GM12878 (cell line): ENCODE results near the gene F12. TPM values are rescaled to one million over a fixed set of nuclear protein-coding genes. Genes with fewer than 3 reads are reported as not detected.

ENCODE experiments used
- ATF3 ChIP-seq: IDR thresholded peaks from 2 replicates; pipeline ENCODE4 v1.6.1; 2011; ENCODE audit warnings: low read depth, mild to moderate bottlenecking, low read length, moderate library complexity, borderline replicate concordance; ENCODE audit errors: extremely low read depth
- BACH1 ChIP-seq: fragments of 450-650 bp; IDR thresholded peaks from 2 replicates; pipeline ENCODE4 v1.6.1; 2017; ENCODE audit warnings: mild to moderate bottlenecking, borderline replicate concordance
- BCL11A ChIP-seq: IDR thresholded peaks from 2 replicates; pipeline ENCODE4 v1.6.1; 2011; ENCODE audit warnings: low read depth, low read length
- BMI1 ChIP-seq: fragments of 450-650 bp; IDR thresholded peaks from 2 replicates; pipeline ENCODE4 v1.6.1; 2016; ENCODE audit warnings: mild to moderate bottlenecking, moderate library complexity, borderline replicate concordance
- CEBPB ChIP-seq, 2 experiments: fragments of 150-350 bp in 1 of 2; IDR thresholded peaks; 2 replicates each; pipeline ENCODE4 v1.6.1; 2012 to 2014; ENCODE audit warnings: low read depth in 2 of 2, low read length in 2 of 2, borderline replicate concordance in 1 of 2, inconsistent platforms in 1 of 2
- CREB1 ChIP-seq: IDR thresholded peaks from 2 replicates; pipeline ENCODE4 v1.6.1; 2012; ENCODE audit warnings: low read depth, mild to moderate bottlenecking, inconsistent platforms
- E4F1 ChIP-seq: fragments of 450-650 bp; IDR thresholded peaks from 2 replicates; pipeline ENCODE4 v1.6.1; 2018; ENCODE audit warnings: borderline replicate concordance, mild to moderate bottlenecking; ENCODE audit not compliant: partially characterized antibody
- EGR1 ChIP-seq, 2 experiments: IDR thresholded peaks; 1 replicate in 1 of 2; 2 replicates in 1 of 2; pipeline ENCODE4 v1.6.1; 2011 to 2012; ENCODE audit warnings: low read depth in 2 of 2, low read length in 2 of 2, borderline replicate concordance in 1 of 2, mild to moderate bottlenecking in 1 of 2, moderate library complexity in 1 of 2
- ELK1 ChIP-seq: IDR thresholded peaks from 2 replicates; pipeline ENCODE4 v1.6.1; 2012; ENCODE audit warnings: low read depth, low read length, improper control_type of control experiment
- FOXK2 ChIP-seq: fragments of 450-650 bp; IDR thresholded peaks from 2 replicates; pipeline ENCODE4 v1.6.1; 2017; ENCODE audit warnings: mild to moderate bottlenecking, moderate library complexity
- FOXM1 ChIP-seq: IDR thresholded peaks from 2 replicates; pipeline ENCODE4 v1.6.1; 2012; ENCODE audit warnings: low read depth, mild to moderate bottlenecking, inconsistent platforms, low read length, moderate library complexity
- IRF4 ChIP-seq: IDR thresholded peaks from 2 replicates; pipeline ENCODE4 v1.6.1; 2011; ENCODE audit warnings: low read depth, low read length
- JUNB ChIP-seq: IDR thresholded peaks from 2 replicates; pipeline ENCODE4 v1.6.1; 2016; ENCODE audit warnings: antibody characterized with exemption, mild to moderate bottlenecking
- MYC ChIP-seq: IDR thresholded peaks from 2 replicates; pipeline ENCODE4 v1.6.1; 2011; ENCODE audit warnings: mild to moderate bottlenecking, low read length, moderate library complexity, inconsistent platforms; ENCODE audit not compliant: insufficient read depth, insufficient replicate concordance, insufficient read length, severe bottlenecking
- NKRF ChIP-seq: fragments of 450-650 bp; conservative IDR thresholded peaks from 2 replicates; pipeline ENCODE4 v1.6.1; 2017; ENCODE audit warnings: mild to moderate bottlenecking, moderate library complexity
- NR2F1 ChIP-seq: fragments of 450-650 bp; conservative IDR thresholded peaks from 2 replicates; pipeline ENCODE4 v1.6.1; 2017; ENCODE audit warnings: mild to moderate bottlenecking
- NRF1 ChIP-seq: conservative IDR thresholded peaks from 2 replicates; pipeline ENCODE4 v1.6.1; 2011; ENCODE audit warnings: mild to moderate bottlenecking, low read depth, low read length, improper control_type of control experiment
- POU2F2 ChIP-seq: IDR thresholded peaks from 3 replicates; pipeline ENCODE4 v1.6.1; 2011; ENCODE audit warnings: low read depth, mild to moderate bottlenecking, low read length, borderline replicate concordance
- RBBP5 ChIP-seq: fragments of 200-600 bp; sonication (generic); conservative IDR thresholded peaks from 2 replicates; pipeline ENCODE4 v1.6.1; 2016
- SIN3A ChIP-seq: IDR thresholded peaks from 2 replicates; pipeline ENCODE4 v1.6.1; 2012; ENCODE audit warnings: low read depth, low read length, improper control_type of control experiment
- STAT1 ChIP-seq: fragments of 450-650 bp; conservative IDR thresholded peaks from 2 replicates; pipeline ENCODE4 v1.6.1; 2014; ENCODE audit warnings: antibody characterized with exemption, mild to moderate bottlenecking
- USF2 ChIP-seq: IDR thresholded peaks from 2 replicates; pipeline ENCODE4 v1.6.1; 2011; ENCODE audit warnings: low read depth, low read length, improper control_type of control experiment, borderline replicate concordance
- ZNF622 ChIP-seq: fragments of 450-650 bp; IDR thresholded peaks from 2 replicates; pipeline ENCODE4 v1.6.1; 2017; ENCODE audit warnings: mild to moderate bottlenecking, inconsistent platforms
- polyA plus RNA-seq, 11 experiments: library from polyadenylated mRNA; depleted of rRNA in 4 of 11; unstranded in 6 of 11; stranded (reverse) in 5 of 11; fragments of >200 nt; fragmentation: Nextera tagmentation in 4 of 11; fragmentation: Illumina TruSeq in 1 of 11; extraction: Ambion mirVana in 4 of 11; extraction: Trizol in 1 of 11; gene quantifications; 1 replicate in 1 of 11; 2 replicates in 10 of 11; pipeline versions ENCODE4 v1.2.1 to v1.2.3, GENCODE V29; 2011 to 2016; ENCODE audit warnings: inconsistent platforms in 2 of 11, missing spikeins in 2 of 11, low read depth in 1 of 11
- total RNA-seq, 4 experiments: library from RNA; depleted of rRNA in 3 of 4; stranded (reverse); fragments of >200 nt in 3 of 4; fragmentation: Illumina TruSeq in 1 of 4; extraction: Trizol in 1 of 4; gene quantifications; 2 replicates each; pipeline versions ENCODE4 v1.2.1 to v1.2.3, GENCODE V29; 2013 to 2021

The F12 gene
- total and polyA plus RNA-seq, 10 of the 15 experiments (the other 5 are each of a cell fraction or from before 2014, with no cell fraction given) = 0.25 to 11.3 (median 5.5) TPM

GRCh38 chr5:177378884-177379883 lies 30.2 kb downstream of the F12 start (continued):
- TF ChIP-seq CREB1 (peak; percentile 59; the same call in 1 of the 2 replicates), STAT1 (no peak), RBBP5 (no peak), USF2 (no peak), ATF3 (no peak), BACH1 (no peak), CEBPB (IDR thresholded peaks at IDR 0.05; ENCODE audit: borderline replicate concordance in 1 of 2, low read depth in 2 of 2, low read length in 2 of 2) (no peak), NRF1 (no peak), ELK1 (no peak), MYC (no peak), FOXK2 (no peak), POU2F2 (peak; percentile 31; the same call in 1 of the 3 replicates), NKRF (no peak), BMI1 (no peak), EGR1 (IDR thresholded peaks at IDR 0.05; ENCODE audit: borderline replicate concordance in 1 of 2, low read depth in 2 of 2, low read length in 2 of 2) (no peak), ZNF622 (no peak), FOXM1 (no peak; the same call in 1 of the 2 replicates), IRF4 (peak; percentile 85), BCL11A (0 out of 2 replicates have a peak, but pooled peaks have one; percentile 23), JUNB (peak; percentile 85), NR2F1 (no peak), SIN3A (no peak), E4F1 (no peak)
